ENCODE data around the gene CEP85L.
"Not testable (repeated sequence)": the region's sequence is repeated elsewhere in the genome, so short reads cannot be mapped to it uniquely, and the experiment has no call there.

Gene CEP85L

DNA sequence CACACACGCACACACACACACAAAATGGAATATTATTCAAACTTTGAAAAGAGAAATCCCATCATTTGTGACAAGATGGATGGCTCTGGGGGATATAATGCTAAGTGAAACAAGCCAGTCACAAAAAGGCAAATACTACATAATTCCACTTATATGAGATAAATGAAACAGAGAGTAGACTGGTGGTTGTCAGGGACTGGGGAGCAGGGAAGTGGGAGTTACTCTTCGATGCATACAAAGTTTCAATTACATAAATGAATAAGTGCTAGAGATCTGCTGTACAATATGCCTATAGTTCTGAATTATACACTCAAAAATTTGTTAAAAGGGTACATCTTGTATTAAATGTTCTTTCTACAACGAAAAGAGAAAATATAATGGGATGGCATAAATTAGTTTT, 161.4 kb downstream of the CEP85L start:
- no peak for DNase-seq

DNA sequence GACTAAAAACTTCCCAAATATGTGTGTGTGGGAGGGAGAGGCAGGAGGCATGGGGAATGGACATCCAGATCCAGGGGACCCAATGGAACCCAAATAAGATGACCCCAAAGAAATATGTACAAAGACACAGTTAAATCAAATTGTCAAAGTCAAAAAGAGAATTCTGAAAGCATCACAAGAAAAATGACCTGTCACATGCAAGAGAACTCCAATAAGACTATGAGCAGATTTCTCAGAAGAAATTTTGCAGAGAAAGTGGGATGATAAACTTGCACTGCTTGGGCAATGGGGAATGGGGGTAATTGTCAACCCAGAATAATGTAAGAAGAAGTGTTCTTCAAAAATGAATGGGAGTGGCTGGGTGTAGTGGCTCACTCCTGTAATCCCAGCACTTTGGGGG, 162.8 kb downstream of the CEP85L start:
- DNase-seq, result no peak

DNA sequence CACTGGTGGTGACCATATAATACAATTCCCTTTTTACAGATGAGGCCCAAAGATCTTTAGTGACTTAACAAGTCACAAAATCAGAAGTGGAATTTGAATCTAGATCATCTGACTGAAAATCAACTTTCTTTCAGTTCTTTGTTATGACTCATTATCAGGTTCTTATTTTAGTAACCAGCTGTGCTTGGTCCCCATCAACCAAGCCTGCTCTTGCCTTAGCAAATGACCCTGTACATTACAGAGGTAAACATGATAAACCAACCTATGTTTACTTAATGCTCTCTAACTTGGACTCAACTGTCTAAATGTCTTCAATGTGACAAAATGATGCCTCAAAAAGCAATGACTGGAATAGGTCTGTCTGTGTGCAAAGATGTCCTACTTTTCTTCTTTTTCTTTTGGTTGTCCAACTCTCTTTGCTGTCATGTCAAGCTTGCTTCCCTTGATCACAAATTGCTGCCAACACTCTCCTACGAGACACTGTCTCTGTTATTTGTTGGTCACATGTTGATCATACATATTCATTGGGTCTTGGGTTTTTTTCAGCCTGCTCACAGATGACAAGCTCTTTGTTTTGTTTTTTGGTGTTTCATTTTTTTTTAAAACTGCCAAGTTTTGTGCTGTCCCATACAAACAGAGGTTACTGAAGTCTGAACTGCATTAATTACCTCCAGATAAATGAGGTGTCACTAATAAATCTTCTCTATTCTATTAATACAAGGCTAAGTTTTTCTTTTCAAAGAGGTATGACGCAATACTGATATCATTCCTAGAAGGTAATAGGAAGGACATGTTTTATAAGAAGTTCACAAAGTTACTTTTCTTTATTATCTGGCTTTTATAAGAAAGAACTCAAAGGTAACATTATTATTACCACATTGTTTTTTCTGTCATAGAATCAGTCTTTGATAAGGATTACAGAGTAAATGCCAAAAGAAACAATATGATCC, 165.5 kb downstream of the CEP85L start:
- DNase-seq, result no peak

DNA sequence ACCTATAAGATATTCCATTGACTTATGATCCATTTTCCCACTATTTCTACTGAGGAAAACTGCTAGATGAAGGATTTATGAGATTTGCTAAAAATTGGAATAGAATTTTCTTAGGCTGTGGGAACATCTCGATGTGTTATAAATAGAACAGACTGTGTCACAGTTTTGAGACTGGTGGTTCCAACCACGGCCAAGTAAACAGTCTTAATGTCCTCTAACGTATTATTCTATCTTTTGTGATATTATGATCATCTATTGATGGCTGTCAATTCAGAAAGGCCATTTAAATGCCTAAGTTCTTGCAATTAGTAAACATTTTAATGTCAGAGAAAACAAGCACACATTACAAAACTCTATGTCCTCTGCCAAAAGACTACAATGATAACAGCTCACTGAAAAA, 174.8 kb downstream of the CEP85L start:
- DNase-seq, result no peak

DNA sequence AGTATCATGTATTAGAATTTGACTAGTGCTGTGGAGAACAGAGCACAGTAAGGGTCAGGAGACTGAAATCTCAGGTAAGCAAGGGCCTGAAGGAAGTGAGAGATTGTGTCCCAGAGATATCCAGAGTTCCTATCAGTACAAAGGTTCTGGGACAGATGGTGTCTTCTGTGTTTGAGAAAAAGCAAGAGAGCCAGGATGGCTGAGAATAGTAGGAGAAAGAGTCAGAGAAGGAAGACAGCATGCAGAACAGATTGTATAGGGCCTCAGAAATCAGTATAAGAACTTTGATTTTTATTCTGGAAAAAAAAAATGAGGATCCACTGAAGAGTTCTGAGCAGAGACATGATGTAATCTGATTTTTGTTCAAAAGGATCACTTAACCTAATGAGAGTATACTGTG, 178.1 kb downstream of the CEP85L start:
- no peak for DNase-seq

DNA sequence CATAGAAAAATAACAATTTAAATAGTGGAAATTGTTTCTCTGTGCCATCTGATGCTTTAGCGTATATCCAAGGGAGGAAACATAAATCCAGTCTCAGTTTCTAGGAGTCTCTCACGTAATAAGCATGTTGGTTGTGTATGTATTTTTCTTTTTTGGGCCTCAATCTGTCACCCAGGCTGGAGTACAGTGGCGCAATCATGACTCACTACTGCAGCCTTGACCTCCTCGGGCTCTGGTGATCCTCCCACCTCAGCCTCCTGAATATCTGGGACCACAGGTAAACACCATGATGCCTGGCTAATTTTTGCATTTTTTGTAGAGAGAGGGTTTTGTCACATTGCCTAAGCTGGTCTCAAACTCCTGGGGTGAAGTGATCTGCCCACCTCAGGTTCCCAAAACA, 181.9 kb downstream of the CEP85L start:
- no peak for DNase-seq

DNA sequence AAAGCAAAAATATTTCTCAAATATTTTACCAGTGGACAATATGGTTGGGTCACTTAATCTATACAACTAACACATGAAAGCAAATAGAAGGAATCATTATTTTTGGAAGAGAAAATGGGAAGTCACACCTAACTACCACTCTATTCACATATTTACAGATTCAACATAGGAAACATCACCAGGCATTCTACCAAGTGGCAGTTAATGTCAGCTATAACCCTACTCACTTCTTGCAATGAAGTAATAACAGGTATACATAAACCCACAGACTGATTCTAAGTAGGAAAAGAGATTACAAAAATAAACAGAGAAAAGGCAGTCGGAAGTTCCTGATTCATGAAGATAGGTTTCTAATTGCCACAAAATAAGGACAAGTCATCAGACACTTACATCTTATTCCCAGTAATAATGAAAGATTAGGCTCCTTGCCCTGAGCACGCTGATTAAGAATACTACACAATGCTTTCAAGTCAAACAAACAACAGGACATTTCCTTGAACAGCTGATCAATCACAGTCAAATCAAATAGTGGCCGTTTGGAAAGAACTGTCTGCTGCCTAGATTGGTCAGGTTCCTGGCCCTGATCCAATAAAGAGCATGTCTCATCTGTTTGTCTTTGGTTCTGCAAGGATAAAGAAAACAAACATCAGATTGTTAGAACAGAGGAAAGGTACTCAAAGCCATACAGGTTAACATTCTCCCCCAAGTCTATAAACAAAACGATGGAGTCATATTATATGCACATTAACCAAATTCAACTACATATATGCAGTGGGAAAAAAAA, 182.5 kb downstream of the CEP85L start:
- no peak for DNase-seq

DNA sequence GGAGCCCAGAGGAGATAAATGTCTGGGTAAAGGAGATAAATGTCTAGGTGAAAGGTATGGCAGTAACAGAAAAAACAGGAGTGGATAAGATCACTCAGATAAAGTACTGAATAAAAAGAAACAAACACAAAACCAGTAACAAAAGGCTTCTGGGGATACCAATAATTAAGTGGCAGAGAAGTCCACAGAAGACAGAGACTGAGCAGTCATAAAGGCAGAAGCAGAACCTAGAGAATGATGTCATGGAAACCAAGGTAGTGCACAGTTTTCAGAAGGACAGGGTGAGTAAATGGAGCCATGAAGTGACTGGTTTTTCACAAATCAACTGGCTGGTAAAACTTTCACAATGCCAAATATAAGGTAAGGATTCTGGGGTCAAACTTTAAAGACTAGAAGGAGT, 184.2 kb downstream of the CEP85L start:
- DNase-seq, result no peak

DNA sequence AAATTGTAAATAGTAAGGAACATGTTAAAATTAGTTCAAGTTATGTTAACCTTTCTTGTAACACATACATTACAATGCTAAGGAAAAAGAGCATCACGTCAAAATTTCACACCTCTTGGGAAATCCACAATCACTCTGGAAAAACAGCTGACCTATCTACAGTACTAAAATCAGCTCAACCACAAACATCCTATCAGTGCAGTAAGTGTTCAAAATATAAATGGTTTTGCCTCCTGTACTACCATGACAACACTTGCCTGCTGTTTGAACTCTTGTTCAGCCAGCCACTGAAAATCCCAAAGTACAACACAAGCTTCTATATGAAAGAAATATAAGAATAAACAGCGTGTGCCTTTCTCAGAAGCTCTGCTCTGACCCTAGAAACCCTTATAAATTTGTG, 186.8 kb downstream of the CEP85L start:
- no peak for DNase-seq

DNA sequence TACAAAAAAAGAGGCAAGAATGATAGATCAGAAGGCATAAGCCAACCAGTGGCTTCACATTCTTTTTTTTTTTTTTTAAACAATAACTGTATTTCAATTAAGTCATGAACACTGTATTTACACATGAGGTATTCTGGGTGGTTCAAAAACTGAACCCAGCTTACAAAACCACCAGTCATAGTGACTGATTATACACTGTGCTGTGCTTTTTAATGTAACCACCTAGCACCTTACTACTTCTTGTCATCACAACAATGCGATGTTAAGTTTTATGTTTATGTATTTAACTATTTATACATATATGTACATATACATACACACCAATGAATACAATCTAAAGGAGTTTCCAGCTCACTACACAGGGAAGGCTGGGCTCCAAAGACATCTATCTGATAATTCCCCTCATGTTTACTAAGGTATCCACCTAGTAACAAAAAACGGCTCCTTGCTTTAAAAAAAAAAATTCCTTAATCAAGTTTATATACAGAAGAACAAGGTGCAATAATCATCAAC, 190.4 kb downstream of the CEP85L start:
- no peak for DNase-seq

DNA sequence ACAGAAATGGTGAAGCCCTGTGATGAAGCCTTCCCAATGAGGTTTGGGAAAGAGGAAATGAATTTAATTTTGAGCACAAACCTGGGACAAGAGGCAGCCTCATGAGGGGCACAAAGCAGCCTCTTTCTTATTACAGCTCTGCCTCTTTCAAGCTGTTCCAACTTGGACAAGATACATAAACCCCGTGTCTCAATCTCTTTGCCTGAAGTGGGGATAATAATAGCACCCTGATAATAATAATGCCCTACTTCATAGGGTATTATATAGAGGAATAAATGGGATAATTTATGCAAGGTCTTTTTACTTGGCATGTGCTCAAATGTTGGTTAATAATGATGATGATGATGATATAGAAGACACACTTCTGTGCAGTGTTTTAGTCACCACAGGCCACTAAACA, 194.4 kb downstream of the CEP85L start:
- no peak for DNase-seq

DNA sequence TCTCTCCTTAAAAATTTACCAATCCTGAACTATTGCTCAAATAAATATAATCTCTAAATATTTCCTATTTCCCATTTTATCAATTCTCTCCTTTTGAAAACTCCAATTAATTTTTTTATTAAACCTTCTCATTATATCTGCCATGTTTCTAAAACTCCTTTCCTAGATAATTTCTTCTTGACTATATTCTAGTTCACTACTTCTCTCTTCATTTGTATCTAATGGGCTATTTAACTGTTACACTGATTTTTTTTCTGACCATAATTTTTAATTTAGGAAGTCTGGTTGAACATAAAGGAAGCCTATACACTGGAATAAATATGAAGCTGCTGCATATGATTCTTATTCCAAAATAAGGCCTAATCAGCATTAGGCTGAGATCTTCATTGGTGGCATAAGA, 199.6 kb downstream of the CEP85L start:
- DNase-seq, result no peak

DNA sequence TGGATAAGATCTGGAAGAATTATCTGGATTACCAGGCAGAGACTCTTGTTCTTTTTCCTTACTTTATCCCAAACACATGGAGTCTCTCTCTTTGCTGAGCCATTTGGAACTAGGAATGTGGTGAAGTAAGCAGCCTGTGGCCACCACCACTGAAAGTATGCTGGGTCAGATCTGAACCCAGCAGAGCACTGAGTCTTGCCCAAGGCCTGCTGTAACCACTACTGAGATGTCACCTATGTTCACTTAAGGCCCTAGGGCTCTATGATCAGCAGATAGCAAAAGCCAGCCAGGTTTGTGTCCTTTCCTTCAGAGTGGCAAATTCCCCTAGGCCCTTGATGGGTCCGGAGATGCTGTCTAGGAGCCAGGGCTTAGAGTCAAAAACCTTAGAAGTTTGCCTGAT, 206.6 kb downstream of the CEP85L start:
- DNase-seq, result no peak

DNA sequence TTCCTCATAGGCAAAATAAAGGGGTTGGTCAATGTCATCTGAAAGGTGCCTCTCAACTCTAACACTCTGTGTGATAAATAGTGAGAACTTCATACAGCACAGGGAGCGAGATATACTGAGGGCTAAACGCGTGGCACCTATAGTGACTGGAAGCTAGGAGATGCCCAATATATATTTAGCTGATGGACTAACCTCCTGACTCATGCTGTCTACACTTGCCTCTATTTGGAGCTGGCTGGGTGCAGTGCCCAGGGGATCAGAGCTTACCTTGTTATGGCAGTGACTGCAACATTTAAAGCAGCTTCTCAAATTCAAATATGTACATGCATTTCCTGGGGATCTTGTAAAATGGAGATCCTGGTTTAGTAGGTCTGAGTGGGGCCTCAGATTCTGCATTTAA, 214.9 kb downstream of the CEP85L start:
- DNase-seq, result no peak

DNA sequence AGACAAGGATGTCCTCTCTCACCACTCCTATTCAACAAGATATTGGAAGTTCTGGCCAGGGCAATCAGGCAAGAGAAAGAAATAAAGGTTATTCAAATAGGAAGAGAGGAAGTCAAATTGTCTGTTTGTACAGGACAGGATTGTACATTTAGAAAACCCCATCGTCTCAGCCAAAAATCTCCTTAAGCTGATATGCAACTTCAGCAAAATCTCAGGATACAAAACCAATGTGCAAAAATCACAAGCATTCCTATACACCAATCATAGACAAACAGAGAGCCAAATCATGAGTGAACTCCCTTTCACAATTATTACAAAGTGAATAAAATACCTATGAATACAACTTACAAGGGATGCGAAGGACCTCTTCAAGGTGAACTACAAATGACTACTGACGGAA, 217.2 kb downstream of the CEP85L start:
- not testable (repeated sequence) for DNase-seq

DNA sequence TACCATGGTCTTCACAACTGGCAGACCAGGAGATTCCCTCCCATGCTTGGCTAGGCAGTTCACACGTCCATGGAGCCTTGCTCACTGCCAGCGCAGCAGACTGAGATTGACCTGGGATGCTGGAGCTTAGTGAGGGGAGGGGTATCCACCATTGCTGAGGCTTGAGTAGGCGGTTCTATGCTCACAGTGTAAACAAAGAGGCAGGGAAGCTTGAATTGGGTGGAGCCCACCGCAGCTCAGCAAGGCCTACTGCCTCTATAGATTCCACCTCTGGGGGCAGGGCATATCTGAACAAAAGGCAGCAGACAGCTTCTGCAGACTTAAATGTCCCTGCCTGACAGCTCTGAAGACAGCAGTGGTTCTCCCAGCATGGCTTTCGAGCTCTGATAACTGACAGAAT, 230.1 kb downstream of the CEP85L start:
- DNase-seq, result not testable (repeated sequence)

DNA sequence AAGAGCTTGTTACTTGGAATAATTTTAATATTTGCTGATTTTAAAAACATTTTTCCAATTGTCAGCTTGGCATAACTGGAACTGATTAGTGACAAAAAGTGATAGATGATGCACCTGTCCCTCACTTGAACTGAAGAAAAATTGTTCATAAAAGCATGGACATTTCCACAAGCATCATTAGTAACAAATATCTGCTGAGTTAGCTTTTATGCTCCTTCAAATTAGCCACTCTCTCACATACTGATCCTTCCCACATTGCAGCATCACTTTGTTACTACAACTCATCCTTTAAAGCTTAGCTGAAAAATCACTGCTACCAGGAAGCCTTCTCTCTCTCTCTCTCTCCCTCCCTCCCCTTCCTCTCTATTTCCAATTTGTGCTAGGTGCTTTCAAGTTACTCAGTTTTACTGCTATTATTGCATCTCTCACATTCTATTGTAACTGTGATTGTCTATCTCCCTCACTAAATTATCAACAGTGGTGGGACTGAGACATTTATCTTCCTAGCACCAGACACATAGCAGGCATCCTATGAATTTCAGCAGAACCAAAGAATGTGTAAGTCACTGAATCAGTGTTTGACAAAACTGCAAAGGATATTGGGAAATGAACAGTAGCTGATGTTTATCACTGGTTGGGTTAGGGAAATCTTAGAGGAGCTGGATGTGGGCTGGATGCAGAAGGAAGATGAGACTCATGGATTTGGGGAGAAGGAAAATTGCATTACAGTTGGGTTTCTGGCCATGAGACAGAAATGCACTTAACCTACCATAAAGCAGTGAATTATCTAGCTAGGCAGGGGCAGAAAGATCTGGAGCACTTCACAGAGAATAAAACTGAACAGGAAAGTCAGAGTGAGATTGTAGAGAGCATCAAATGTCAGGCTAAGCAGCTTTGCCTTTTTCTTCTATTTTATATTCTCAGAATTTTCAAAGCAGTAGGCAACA, 231.7 kb downstream of the CEP85L start:
- DNase-seq, result no peak
